ENCODE measurements around the gene RFPL1.

- TF ChIP-seq TAF1 (IDR thresholded peaks at IDR 0.05; ENCODE audit: borderline replicate concordance, insufficient read depth, low read length) (no peak), POLR2AphosphoS5 (IDR thresholded peaks at IDR 0.05; ENCODE audit: low read depth, low read length) (no peak), SIN3A (IDR thresholded peaks at IDR 0.05; ENCODE audit: borderline replicate concordance, insufficient read depth, low read length) (no peak), REST (IDR thresholded peaks at IDR 0.05; ENCODE audit: insufficient read depth in 1 of 2, low read depth in 2 of 2, low read length in 2 of 2) (no peak), FOXP2 (optimal IDR thresholded peaks at IDR 0.05; ENCODE audit: borderline replicate concordance, extremely low read depth, extremely low read length, insufficient read depth) (no peak)
These were observed 37.8 kb upstream of the RFPL1 start for GRCh38 chr22:29400576-29400975.

Data from PFSK-1 (cell line).